ENCODE data around the gene SLC6A4.

- TF ChIP-seq CTCF (IDR thresholded peaks at IDR 0.05) (no peak), POLR2A (IDR thresholded peaks at IDR 0.05) (no peak)
These were observed 17.7 kb downstream of the SLC6A4 start for GRCh38 chr17:30217746-30218245.
